HG02798 (cell line): ENCODE data around the gene LGR6.
"Not testable (repeated sequence)": the region's sequence is repeated elsewhere in the genome, so short reads cannot be mapped to it uniquely, and the experiment has no call there.

Experiments
- ATAC-seq: cut with Tn5 transposase; IDR thresholded peaks from one replicate; pipeline ENCODE4 v1.9.1; 2021; ENCODE audit warnings: mild to moderate bottlenecking; ENCODE audit not compliant: unreplicated experiment, poor library complexity

The LGR6 gene

GRCh38 chr1:202261209-202261958 is 67.8 kb downstream of the LGR6 start:
- not testable (repeated sequence) for ATAC-seq

GRCh38 chr1:202263628-202264027 is 70.0 kb downstream of the LGR6 start:
- no peak for ATAC-seq

DNA sequence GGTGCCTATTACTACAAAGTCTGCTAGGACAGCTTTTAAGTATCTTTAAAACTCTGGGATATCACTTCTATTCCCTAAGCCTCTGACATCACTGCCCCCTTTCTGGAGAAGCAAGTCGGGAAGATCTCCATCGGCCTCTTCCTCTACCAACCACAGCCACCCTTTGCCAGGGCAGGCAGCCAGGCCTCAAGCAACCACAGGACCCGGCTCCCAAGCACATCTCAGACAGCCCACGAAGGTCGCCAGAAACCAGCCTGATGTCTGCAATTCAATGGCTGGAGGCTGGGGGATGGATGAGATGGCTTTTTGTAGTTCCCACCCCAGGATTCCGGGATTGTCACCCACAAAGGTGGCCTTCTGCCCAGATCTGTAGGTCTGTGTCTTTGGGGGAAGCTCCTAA is 70.7 kb downstream of the LGR6 start:
- no peak for ATAC-seq

DNA sequence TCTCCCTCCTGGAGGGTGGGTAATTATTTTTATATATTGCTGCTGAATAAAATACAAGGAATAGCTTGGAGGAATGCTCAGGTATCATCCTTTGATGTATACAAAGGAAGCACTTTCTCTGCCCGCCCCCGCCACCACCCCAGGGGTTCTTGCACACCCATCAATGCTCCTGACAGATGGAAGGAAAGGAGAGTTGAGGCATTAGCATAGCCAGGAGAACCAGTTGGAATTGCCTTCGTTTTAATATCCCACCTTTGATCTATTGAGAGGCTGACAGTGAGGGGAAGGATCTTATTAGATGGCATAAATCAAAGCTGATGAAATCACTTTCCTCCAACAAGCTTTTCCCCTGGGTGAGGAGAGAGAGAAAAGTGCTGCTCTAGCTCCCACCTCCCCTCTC is 71.1 kb downstream of the LGR6 start:
- ATAC-seq: no peak

DNA sequence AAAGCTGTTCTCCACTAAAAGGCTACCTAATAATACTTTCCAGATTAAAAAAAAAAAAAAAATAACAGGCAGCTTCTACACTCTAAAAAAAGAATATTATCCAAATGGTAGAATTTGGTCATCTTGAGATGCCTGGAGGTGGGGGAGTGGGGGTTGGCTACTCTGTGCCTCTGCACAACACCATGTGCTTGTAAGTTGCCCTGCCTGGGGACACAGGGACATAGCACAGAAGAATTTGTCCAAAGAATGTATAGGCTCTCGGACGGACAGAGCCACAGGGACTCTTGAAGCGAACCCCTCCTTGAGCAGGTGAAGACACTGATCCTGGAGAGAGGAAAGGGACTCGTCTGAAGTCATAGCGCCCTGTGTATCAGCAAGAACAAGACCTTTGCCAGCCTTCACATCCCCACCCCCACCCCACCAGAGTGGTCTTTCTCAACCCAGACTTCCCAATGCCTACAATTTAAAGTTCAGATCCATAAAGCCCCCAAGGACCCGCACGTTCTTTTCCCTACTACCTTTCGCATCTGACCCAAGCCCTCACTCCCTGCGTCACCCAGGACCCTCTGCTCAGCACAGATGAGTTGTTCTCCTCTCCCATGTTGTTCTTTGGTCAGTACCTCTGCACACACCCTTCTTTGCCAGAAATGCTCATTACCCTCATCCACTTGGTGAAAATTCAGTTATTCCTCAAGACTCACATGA is 72.6 kb downstream of the LGR6 start:
- ATAC-seq: no peak

DNA sequence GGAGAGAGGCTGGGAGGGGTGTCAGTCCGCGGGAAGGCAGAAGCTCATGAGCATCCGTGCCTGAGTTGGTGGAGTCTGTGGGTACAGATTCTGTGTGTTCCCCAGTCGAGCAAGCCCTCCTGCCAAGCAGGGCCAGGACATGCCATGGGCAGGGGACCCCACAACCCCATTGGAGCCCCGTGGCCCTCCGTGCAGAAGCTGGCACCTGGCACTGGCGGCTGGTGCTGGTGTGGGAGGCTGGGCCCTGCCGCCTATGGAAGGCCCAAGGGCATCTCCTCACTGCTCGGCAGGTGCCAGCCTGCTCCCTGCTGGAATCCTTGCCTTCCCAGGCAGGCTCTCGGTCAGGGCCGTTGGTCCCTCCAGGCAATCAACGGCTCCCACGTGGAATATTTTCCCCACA is 74.4 kb downstream of the LGR6 start:
- ATAC-seq: no peak

DNA sequence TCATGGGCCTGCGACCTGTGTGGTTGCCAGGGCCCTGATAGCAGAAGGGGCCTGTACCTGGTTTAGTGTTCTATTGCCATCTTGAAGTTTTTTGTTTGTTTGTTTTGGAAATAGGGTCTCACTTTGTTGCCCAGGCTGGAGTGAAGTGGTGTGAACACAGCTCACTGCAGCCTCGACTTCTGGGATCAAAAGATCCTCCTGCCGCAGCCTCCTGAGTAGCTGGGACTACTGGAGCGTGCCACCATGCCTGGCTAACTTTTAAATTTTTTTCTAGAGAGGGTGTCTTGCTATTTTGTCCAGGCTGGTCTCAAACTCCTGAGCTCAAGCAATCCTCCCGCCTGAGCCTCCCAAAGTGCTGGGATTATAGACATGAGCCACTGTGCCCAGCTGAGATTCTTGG is 75.2 kb downstream of the LGR6 start:
- no peak for ATAC-seq

DNA sequence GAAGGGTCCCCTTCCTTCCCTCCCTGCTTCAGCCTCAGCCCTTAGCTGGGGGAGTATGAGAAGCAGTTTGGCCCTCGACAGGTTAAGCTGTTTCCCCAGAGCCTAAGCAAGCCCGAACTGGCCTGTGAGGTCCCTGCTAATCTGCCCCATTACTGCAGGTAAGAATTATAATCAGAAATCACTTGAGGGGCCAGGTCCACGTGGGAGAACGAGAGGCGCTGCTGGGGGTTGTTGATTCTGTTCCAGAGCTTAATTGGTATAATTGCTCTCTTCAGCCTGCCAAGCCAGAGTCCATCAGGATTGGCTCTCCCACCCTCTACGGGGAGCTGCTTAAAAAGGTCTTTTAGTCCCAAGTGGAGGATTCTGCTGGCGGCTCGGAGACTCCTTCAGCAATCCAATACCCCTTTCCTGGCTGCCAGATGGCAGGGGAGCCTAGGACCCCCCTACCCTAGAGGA is 77.3 kb downstream of the LGR6 start:
- ATAC-seq: no peak

DNA sequence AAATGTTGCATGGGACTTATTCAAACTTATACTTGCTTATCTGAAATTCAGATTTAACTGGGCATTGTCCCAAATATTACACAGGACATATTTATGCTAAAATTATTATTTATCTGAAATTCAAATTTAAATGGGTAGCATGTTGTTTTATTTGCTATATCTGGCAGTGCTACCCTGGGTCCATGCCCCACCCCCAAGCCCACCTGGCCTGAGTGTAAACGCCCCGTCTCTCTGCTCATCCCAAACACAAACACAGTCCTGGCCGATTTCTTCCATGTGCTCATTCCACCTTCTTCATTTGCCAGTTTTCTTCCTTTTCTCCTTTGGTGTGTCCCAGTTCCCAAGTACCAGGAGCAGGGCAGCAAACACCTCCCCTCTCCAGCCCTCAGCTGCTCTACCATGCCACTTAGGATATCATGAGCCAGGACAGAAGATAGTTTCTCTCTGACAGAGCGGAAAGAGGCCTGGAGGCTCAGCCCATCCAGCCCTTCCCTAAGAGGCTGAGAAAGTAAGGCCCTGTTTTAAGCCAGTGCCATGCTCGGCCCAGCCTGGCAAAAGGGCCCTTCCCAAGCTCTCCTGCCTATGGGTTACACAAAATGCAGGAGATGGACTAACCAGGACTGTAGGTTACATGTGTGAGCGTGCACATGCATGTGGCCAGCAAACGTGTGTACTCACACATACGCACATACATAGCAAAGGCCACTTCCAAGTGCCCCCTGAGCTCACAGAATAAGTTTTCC is 78.7 kb downstream of the LGR6 start:
- ATAC-seq: no peak

DNA sequence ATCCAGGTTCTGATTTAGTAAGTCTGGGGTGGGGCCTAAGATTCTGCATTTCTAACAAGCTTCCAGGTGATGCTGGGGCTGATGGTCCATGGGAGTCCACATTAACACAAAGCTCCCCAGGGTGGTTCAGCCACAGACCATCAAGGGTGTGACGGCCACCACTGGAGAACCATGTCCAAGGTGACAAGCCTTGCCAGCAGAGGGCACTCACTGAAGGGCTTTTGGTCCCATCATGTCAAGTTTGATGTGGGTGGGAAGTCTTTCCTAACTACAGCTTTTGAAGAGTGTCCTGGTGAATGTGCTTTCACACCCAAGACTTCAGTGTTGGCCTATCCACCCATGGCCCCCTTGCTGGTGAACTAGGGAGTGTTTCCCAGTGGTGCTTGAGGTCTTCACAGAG is 81.0 kb downstream of the LGR6 start:
- no peak for ATAC-seq

DNA sequence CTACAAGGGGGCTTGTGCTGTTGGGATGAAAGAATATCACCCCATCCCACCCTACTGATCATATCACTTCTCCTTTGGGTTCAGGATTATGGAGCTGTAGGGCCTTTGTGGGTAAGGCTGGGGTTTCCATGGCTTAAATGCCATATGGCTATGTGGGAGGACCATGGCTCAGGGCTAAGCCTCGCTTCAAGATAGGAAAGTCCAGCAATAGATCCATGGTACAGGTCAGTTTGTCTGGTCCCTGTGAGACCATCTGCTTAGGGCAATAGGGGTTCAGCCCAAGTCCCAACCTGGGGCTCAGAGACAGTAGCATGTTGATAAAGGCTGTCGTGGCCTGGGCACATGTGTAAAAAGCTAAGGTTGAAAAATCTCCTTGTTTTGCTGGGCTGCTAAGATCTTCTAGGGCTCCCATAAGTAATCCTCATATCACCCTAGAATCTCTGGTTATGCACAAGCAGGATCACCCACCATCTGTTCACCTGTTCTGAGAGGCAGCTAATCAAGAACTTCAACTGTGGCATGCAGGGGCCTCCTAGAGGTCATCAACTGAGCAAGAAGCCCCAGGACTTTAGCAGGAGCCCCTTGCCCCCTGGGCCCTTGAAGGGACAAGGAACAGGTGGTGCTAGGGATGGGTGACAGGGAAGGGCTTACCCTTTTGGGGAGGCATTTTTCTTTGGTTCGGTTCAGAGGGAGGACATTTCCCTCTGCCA is 81.6 kb downstream of the LGR6 start:
- ATAC-seq: no peak

GRCh38 chr1:202276081-202276715 is 82.6 kb downstream of the LGR6 start:
- no peak for ATAC-seq

DNA sequence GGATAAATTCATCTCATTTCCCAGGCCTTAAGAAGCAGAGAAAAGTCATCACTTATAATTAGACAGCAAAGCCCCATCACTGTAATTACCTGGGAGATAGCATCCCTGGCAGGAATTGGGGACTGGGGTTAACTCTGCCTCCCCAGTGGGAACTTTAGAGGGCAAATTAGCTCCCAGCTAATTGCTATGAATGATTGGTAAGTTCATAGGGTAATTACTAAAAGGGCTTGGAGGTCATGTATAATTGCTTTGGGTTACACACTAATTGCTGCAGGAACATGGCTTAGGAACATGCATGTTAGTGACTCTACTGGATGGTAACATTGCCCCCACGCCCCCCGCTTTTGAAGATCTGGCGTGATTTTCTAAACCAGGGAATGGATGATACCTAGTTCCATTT is 83.3 kb downstream of the LGR6 start:
- ATAC-seq: no peak

DNA sequence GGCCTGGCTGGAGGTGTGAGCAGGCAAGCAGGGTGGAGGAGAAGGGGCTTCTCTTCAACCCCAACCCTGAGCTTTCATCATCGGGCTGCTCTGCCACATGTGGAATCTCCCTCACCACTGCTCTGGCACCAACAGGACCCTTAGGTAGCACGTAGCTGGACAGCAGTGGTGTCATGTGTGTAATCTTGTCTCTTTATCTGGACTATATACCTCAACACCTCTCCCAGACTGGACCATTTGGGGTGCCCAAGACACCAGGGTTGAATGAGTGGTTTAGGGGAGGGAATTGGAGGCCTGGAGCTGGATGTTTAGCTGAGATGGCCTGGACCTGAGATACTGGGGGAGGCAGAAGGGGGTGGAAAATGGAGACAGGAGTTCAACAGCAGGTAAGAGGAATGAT is 85.2 kb downstream of the LGR6 start:
- ATAC-seq: no peak

DNA sequence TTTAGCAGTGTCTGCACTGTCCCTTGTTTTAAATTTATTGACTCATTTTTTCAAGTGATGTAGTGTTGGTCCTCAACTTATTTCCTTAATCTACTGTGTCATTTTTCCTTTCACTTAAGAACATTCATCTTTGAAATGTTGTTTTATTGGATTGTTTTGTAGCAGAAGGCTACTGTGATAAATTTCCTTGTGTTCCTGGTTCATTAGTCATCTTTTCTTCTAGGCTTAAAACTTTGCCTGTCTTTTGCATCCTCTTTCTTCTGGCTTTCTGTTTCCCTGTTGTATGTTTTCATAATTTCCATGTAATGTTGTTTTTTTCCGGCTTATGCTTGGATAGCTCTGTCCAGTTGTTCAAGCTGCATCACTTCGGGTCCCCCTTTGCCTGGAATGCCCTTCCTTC is 86.2 kb downstream of the LGR6 start:
- ATAC-seq: no peak

DNA sequence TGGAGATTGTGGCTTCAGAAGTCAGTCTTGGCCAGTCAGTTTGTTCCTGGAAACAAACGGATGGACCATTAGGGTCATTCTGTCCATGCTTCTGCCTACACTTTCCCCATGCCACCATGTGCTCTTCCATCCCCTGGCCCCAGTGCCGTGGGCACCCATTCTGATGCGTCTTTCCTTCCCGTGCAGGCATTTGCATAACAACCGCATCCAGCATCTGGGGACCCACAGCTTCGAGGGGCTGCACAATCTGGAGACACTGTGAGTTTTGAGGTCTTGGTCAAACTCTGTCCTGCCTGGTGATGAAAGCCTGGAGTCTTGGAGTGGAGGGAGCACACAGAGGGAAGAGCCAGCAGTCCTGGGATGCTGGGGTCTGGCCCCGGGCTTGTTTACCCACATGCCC is 87.0 kb downstream of the LGR6 start:
- ATAC-seq: no peak

DNA sequence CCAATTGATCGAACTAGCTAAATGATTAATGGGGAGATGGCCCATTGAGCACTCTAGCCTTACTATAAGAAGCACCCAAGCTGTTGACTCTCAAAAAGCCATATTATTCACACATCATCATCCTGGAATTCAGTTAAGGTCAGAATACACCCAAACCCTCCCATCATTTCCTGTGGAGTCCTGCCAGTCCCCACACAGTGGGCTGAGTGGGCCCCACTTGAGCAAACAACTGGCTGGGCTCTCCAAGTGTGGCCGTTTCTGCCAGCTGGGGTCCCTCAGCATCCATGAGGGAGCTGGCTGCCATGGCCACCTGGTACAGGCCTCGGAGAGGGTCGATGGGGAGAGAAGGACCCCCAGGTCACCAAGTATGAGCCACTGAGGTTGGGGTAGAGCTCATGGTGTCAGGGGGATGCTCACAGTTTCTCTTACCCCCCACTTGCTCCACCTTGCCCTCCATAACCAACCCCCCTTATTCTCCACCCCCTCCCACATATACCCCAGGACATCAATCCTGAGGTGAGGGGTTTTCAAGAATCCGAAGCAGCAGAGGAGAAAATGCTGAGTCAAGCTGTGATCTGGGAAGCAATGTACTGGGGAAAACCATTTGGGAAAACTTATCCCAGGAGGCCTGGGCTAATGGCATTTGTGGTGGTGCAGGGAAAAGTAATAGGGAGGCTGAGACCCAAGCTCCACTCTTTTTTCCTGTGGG is 87.9 kb downstream of the LGR6 start:
- ATAC-seq: no peak

DNA sequence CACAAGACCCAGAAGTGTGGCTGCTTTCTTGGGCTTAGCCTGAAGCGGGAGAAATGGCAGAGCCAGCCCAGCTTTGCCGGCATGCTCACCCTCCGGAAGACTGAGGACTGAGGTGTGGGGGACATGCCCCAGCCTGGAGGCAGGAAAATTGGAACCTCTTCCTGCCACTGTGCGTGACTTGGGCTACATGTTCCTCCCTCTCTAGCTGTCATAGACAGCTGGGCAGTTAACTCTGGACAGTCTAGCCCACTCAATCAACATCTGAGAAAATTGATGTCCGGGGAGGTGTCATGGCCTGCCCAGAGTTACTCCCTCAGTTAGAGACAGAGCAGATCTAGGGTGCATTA is 88.4 kb downstream of the LGR6 start:
- ATAC-seq: no peak

- ATAC-seq: no peak
Observed at GRCh38 chr1:202282596-202283283, 89.1 kb downstream of the LGR6 start.
